ENCODE measurements around the gene AGA.

Gene AGA

GRCh38 chr4:177391953-177392352 lies 50.3 kb downstream of the AGA start:
- no peak overlapping the region for H3K9ac ChIP-seq (ENCODE audit: low read depth, low read length, poor library complexity, severe bottlenecking)
- H3K79me2 ChIP-seq (ENCODE audit: insufficient read depth, low read length), result no peaks in the 10 kb centered on the region
- H3K36me3 ChIP-seq (ENCODE audit: insufficient read depth, low read length), result no peaks in the 10 kb centered on the region
- H3K4me3 ChIP-seq (ENCODE audit: low read length, poor library complexity, severe bottlenecking), result no peak overlapping the region
- no peaks in the 10 kb centered on the region for H3K27me3 ChIP-seq (ENCODE audit: insufficient read depth, low read length, poor library complexity, severe bottlenecking)
- no peaks in the 10 kb centered on the region for H4K20me1 ChIP-seq (ENCODE audit: insufficient read depth, low read length, poor library complexity, severe bottlenecking)
- no peaks in the 10 kb centered on the region for H3K9me3 ChIP-seq (ENCODE audit: insufficient read depth, low read depth, low read length)
- H3K9me2 ChIP-seq (replicated peaks; ENCODE audit: low read depth, low read length), result no peaks in the 10 kb centered on the region
- H3K4me2 ChIP-seq (ENCODE audit: low read depth, low read length, poor library complexity, severe bottlenecking), result no peak overlapping the region
- H3F3A ChIP-seq (ENCODE audit: low read depth), result no peaks in the 10 kb centered on the region
- no peak for TF ChIP-seq EZH2phosphoT487 (IDR thresholded peaks at IDR 0.05; ENCODE audit: borderline replicate concordance)
- TF ChIP-seq CTCF (conservative IDR thresholded peaks at IDR 0.05; ENCODE audit: low read length), result no peak
- H3K4me1 ChIP-seq (ENCODE audit: insufficient read depth, low read length, poor library complexity, severe bottlenecking), result no peaks in the 10 kb centered on the region
- H2AFZ ChIP-seq (ENCODE audit: low read length), result no peak overlapping the region

- Histone ChIP-seq H3K36me3 (ENCODE audit: insufficient read depth, low read length) (no peaks in the 10 kb centered on the region), H4K20me1 (ENCODE audit: insufficient read depth, low read length, poor library complexity, severe bottlenecking) (no peaks in the 10 kb centered on the region), H3K9me3 (ENCODE audit: insufficient read depth, low read depth, low read length) (no peaks in the 10 kb centered on the region), H3K4me3 (ENCODE audit: low read length, poor library complexity, severe bottlenecking) (no peak overlapping the region), H3K27me3 (ENCODE audit: insufficient read depth, low read length, poor library complexity, severe bottlenecking) (no peaks in the 10 kb centered on the region), H3F3A (ENCODE audit: low read depth) (no peaks in the 10 kb centered on the region), H2AFZ (ENCODE audit: low read length) (no peak overlapping the region), H3K9ac (ENCODE audit: low read depth, low read length, poor library complexity, severe bottlenecking) (no peak overlapping the region), H3K79me2 (ENCODE audit: insufficient read depth, low read length) (no peaks in the 10 kb centered on the region), H3K4me1 (ENCODE audit: insufficient read depth, low read length, poor library complexity, severe bottlenecking) (no peaks in the 10 kb centered on the region), H3K4me2 (ENCODE audit: low read depth, low read length, poor library complexity, severe bottlenecking) (no peak overlapping the region), H3K9me2 (replicated peaks; ENCODE audit: low read depth, low read length) (no peaks in the 10 kb centered on the region)
- no peak for TF ChIP-seq CTCF (conservative IDR thresholded peaks at IDR 0.05; ENCODE audit: low read length)
- TF ChIP-seq EZH2phosphoT487 (IDR thresholded peaks at IDR 0.05; ENCODE audit: borderline replicate concordance), result no peak
Measured at GRCh38 chr4:177391287-177391686, 51.0 kb downstream of the AGA start.

- Histone ChIP-seq H3K27me3 (ENCODE audit: insufficient read depth, low read length, poor library complexity, severe bottlenecking) (no peaks in the 10 kb centered on the region), H3K9ac (ENCODE audit: low read depth, low read length, poor library complexity, severe bottlenecking) (no peak overlapping the region), H3K36me3 (ENCODE audit: insufficient read depth, low read length) (no peaks in the 10 kb centered on the region), H3F3A (ENCODE audit: low read depth) (no peaks in the 10 kb centered on the region), H2AFZ (ENCODE audit: low read length) (no peak overlapping the region), H3K4me1 (ENCODE audit: insufficient read depth, low read length, poor library complexity, severe bottlenecking) (no peaks in the 10 kb centered on the region), H4K20me1 (ENCODE audit: insufficient read depth, low read length, poor library complexity, severe bottlenecking) (no peaks in the 10 kb centered on the region), H3K4me3 (ENCODE audit: low read length, poor library complexity, severe bottlenecking) (no peak overlapping the region), H3K4me2 (ENCODE audit: low read depth, low read length, poor library complexity, severe bottlenecking) (no peak overlapping the region), H3K79me2 (ENCODE audit: insufficient read depth, low read length) (no peaks in the 10 kb centered on the region), H3K9me3 (ENCODE audit: insufficient read depth, low read depth, low read length) (no peaks in the 10 kb centered on the region), H3K9me2 (replicated peaks; ENCODE audit: low read depth, low read length) (no peaks in the 10 kb centered on the region)
- no peak for TF ChIP-seq CTCF (conservative IDR thresholded peaks at IDR 0.05; ENCODE audit: low read length)
- TF ChIP-seq EZH2phosphoT487 (IDR thresholded peaks at IDR 0.05; ENCODE audit: borderline replicate concordance), result no peak
Measured at GRCh38 chr4:177386278-177386815, 55.9 kb downstream of the AGA start.
